A549 (cell line): Measurements from ENCODE around the gene HERC2.

ENCODE experiments used
- CHD2 ChIP-seq: fragments of 150-350 bp; IDR thresholded peaks from 2 replicates; pipeline ENCODE4 v1.6.1; 2014; ENCODE audit warnings: low read length; ENCODE audit not compliant: partially characterized antibody
- CTCF ChIP-seq: fragments of >200 bp; sonication (Bioruptor Twin); formaldehyde crosslinking; IDR thresholded peaks from 3 replicates; pipeline ENCODE4 v1.5.1; 2016
- MAFK ChIP-seq: fragments of 450-650 bp; IDR thresholded peaks from 2 replicates; pipeline ENCODE4 v1.6.1; 2014; ENCODE audit not compliant: partially characterized antibody
- POLR2A ChIP-seq: IDR thresholded peaks from 2 replicates; pipeline ENCODE4 v1.6.1; 2012; ENCODE audit warnings: mild to moderate bottlenecking, low read length
- RCOR1 ChIP-seq: fragments of 150-350 bp; IDR thresholded peaks from 2 replicates; pipeline ENCODE4 v1.6.1; 2014; ENCODE audit warnings: antibody characterized with exemption, low read length, low read depth
- ZSCAN20 ChIP-seq: fragments of 250-450 bp; sonication (Bioruptor Pico); IDR thresholded peaks from 2 replicates; pipeline ENCODE4 v1.8.0; 2022; ENCODE audit warnings: mild to moderate bottlenecking, moderate library complexity

GRCh38 chr15:28208583-28208982, 113.4 kb downstream of the HERC2 start:
- no peak for TF ChIP-seq CTCF
- no peak for TF ChIP-seq POLR2A
- TF ChIP-seq ZSCAN20 (CRISPR knock-in tag): no peak
- TF ChIP-seq RCOR1: no peak
- no peak for TF ChIP-seq MAFK
- no peak for TF ChIP-seq CHD2
